KOPT-K1 (cell line): ENCODE results near the gene DHX34.
"Not testable (repeated sequence)": the region's sequence is repeated elsewhere in the genome, so short reads cannot be mapped to it uniquely, and the experiment has no call there.

Experiments used
- H3K27ac ChIP-seq: fragments of 200-600 bp; sonication (generic); 2 replicates; pipeline ENCODE4 v1.5.1; 2016; ENCODE audit warnings: antibody characterized with exemption, mild to moderate bottlenecking, low read depth, low read length; ENCODE audit not compliant: poor library complexity, severe bottlenecking
- H3K36me3 ChIP-seq: fragments of 200-600 bp; sonication (generic); 2 replicates; pipeline ENCODE4 v1.5.1; 2017; ENCODE audit warnings: antibody characterized with exemption, mild to moderate bottlenecking, low read length, moderate library complexity; ENCODE audit not compliant: insufficient read depth
- H3K9me3 ChIP-seq: fragments of 200-600 bp; sonication (generic); 2 replicates; pipeline ENCODE4 v1.5.1; 2017; ENCODE audit warnings: antibody characterized with exemption, low read length, mild to moderate bottlenecking; ENCODE audit not compliant: insufficient read depth, poor library complexity, severe bottlenecking

Gene DHX34

GRCh38 chr19:47319923-47320871 is 28.9 kb upstream of the DHX34 start:
- no peaks in the 10 kb centered on the region for H3K9me3 ChIP-seq
- H3K27ac ChIP-seq, result no peak overlapping the region
- no peaks in the 10 kb centered on the region for H3K36me3 ChIP-seq

GRCh38 chr19:47321630-47322029 is 27.5 kb upstream of the DHX34 start:
- no peak overlapping the region for H3K27ac ChIP-seq
- no peaks in the 10 kb centered on the region for H3K9me3 ChIP-seq
- H3K36me3 ChIP-seq, result no peaks in the 10 kb centered on the region

GRCh38 chr19:47322058-47322457 is 27.1 kb upstream of the DHX34 start:
- H3K27ac ChIP-seq, result no peak overlapping the region
- no peaks in the 10 kb centered on the region for H3K9me3 ChIP-seq
- no peaks in the 10 kb centered on the region for H3K36me3 ChIP-seq

- no peaks in the 10 kb centered on the region for H3K9me3 ChIP-seq
- H3K36me3 ChIP-seq, result no peaks in the 10 kb centered on the region
- H3K27ac ChIP-seq, result no peak overlapping the region
Observed at GRCh38 chr19:47323409-47323808, 25.7 kb upstream of the DHX34 start.

GRCh38 chr19:47323872-47324271 is 25.2 kb upstream of the DHX34 start:
- Histone ChIP-seq H3K9me3 (no peaks in the 10 kb centered on the region), H3K27ac (no peak overlapping the region), H3K36me3 (no peaks in the 10 kb centered on the region)

- no peaks in the 10 kb centered on the region for H3K9me3 ChIP-seq
- no peaks in the 10 kb centered on the region for H3K36me3 ChIP-seq
- H3K27ac ChIP-seq, result no peak overlapping the region
Observed at GRCh38 chr19:47324502-47324901, 24.6 kb upstream of the DHX34 start.

- Histone ChIP-seq H3K9me3 (no peaks in the 10 kb centered on the region), H3K27ac (no peak overlapping the region), H3K36me3 (no peaks in the 10 kb centered on the region)
Observed at GRCh38 chr19:47330466-47330869, 18.6 kb upstream of the DHX34 start.

- Histone ChIP-seq H3K27ac (no peak overlapping the region), H3K9me3 (no peaks in the 10 kb centered on the region), H3K36me3 (no peaks in the 10 kb centered on the region)
Observed at GRCh38 chr19:47331490-47331889, 17.6 kb upstream of the DHX34 start.

GRCh38 chr19:47331931-47332547 is 17.1 kb upstream of the DHX34 start, which contains the start of gene C5AR2:
Gene C5AR2, plus strand, starts transcription at chr19:47332175. Its CDS starts 8,625 bp downstream, at chr19:47340800.
- Histone ChIP-seq H3K9me3 (no peaks in the 10 kb centered on the region), H3K36me3 (no peaks in the 10 kb centered on the region), H3K27ac (no peak within 1 kb of the TSS)

- not testable (repeated sequence) for H3K36me3 ChIP-seq, H3K9me3 ChIP-seq, H3K27ac ChIP-seq
Observed at GRCh38 chr19:47336765-47337718, 12.1 kb upstream of the DHX34 start.

GRCh38 chr19:47339196-47339880 is 9.8 kb upstream of the DHX34 start:
- Histone ChIP-seq H3K9me3 (no peaks in the 10 kb centered on the region), H3K36me3 (no peaks in the 10 kb centered on the region)

GRCh38 chr19:47340477-47341208 is 8.5 kb upstream of the DHX34 start:
- no peak overlapping the region for H3K27ac ChIP-seq
- H3K9me3 ChIP-seq, result no peaks in the 10 kb centered on the region
- H3K36me3 ChIP-seq, result no peaks in the 10 kb centered on the region

More at GRCh38 chr19:47339196-47339880, 9.8 kb upstream of the DHX34 start:
- no peak overlapping the region for H3K27ac ChIP-seq

- H3K36me3 ChIP-seq, result no peaks in the 10 kb centered on the region
- no peaks in the 10 kb centered on the region for H3K9me3 ChIP-seq
- no peak overlapping the region for H3K27ac ChIP-seq
Observed at GRCh38 chr19:47341734-47342133, 7.4 kb upstream of the DHX34 start.
